IPS DF 6.9 (cell line): ENCODE data around the gene GABRD.

Experiments used
- DNase-seq: peaks from one replicate; pipeline ENCODE4 v3.0.0-alpha.2; 2013; ENCODE audit warnings: low read depth, low spot score
- H3K27ac ChIP-seq: one replicate; pipeline ENCODE4 v1.5.1; 2013; ENCODE audit warnings: low read length, control low read depth
- H3K27me3 ChIP-seq: 2 replicates; pipeline ENCODE4 v1.6.1; 2013; ENCODE audit warnings: mild to moderate bottlenecking, low read length; ENCODE audit not compliant: control insufficient read depth, insufficient read depth
- H3K36me3 ChIP-seq: 2 replicates; pipeline ENCODE4 v1.6.1; 2013; ENCODE audit warnings: low read length; ENCODE audit not compliant: control insufficient read depth, insufficient read depth
- H3K4me1 ChIP-seq: 2 replicates; pipeline ENCODE4 v1.6.1; 2013; ENCODE audit warnings: low read length; ENCODE audit not compliant: control insufficient read depth, insufficient read depth
- H3K4me3 ChIP-seq: 2 replicates; pipeline ENCODE4 v1.5.1; 2013; ENCODE audit warnings: mild to moderate bottlenecking, low read length
- H3K9me3 ChIP-seq: 2 replicates; pipeline ENCODE4 v1.6.1; 2013; ENCODE audit warnings: low read length, inconsistent platforms; ENCODE audit not compliant: control insufficient read depth, insufficient read depth
- WGBS: extraction: QIAGEN DNeasy Blood & Tissue Kit; methylation state at CpG from one replicate; pipeline ENCODE4 v1.1.7; 2013; ENCODE audit warnings: mixed read lengths, missing lambda C conversion rate; ENCODE audit not compliant: insufficient read length, insufficient coverage; 5-methylcytosine and 5-hydroxymethylcytosine counted together

GABRD gene

DNA sequence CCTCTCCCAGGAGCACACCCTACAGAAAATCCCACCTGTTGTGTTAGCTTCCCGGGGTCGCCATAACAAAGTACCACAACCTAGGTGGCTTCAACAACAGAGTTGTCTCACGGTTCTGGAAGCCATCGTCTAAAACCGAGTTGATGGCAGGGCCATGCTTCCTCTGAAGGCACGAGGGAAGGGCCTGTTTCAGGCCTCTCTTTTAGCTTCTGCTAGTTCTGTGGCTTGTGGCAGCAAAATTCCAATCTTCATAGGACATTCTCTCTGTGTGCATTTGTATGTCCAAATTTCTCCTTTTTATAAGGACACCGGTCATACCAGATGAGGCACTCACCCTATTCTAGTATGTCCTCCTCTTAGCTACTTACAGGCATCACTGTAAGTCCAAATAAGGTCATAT is 18.7 kb upstream of the GABRD start:
- no peaks in the 10 kb centered on the region for H3K36me3 ChIP-seq
- no peak overlapping the region for H3K4me3 ChIP-seq
- no peaks in the 10 kb centered on the region for H3K9me3 ChIP-seq
- no peak for DNase-seq
- H3K4me1 ChIP-seq, result no peaks in the 10 kb centered on the region
- no peak overlapping the region for H3K27ac ChIP-seq
- WGBS, result no CpG with 5 or more reads among the region's 7 CpGs
- H3K27me3 ChIP-seq, result no peaks in the 10 kb centered on the region

GRCh38 chr1:2000850-2001249 is 18.3 kb upstream of the GABRD start:
- Histone ChIP-seq H3K27me3 (no peaks in the 10 kb centered on the region), H3K4me3 (no peak overlapping the region), H3K27ac (no peak overlapping the region), H3K4me1 (no peaks in the 10 kb centered on the region), H3K9me3 (no peaks in the 10 kb centered on the region), H3K36me3 (no peaks in the 10 kb centered on the region)
- no CpG with 5 or more reads among the region's 9 CpGs for WGBS
- no peak for DNase-seq

- Histone ChIP-seq H3K9me3 (no peaks in the 10 kb centered on the region), H3K4me1 (no peaks in the 10 kb centered on the region), H3K4me3 (no peak overlapping the region), H3K36me3 (no peaks in the 10 kb centered on the region), H3K27ac (no peak overlapping the region), H3K27me3 (no peaks in the 10 kb centered on the region)
- DNase-seq, result no peak
- no CpG with 5 or more reads among the region's 13 CpGs for WGBS
These were observed 17.3 kb upstream of the GABRD start for GRCh38 chr1:2001773-2002411.

GRCh38 chr1:2003541-2004131 is 15.5 kb upstream of the GABRD start, which contains the start of gene CFAP74:
TSS of gene CFAP74 (minus strand) at chr1:2003786. CDS start at chr1:1990956, 12,830 bp downstream.
- Histone ChIP-seq H3K9me3 (no peaks in the 10 kb centered on the region), H3K4me3 (peak within 1 kb of the TSS; percentile 45), H3K27ac (no peak within 1 kb of the TSS), H3K27me3 (no peaks in the 10 kb centered on the region), H3K36me3 (no peaks in the 10 kb centered on the region), H3K4me1 (no peaks in the 10 kb centered on the region)
- DNase-seq, result peak; percentile 55
- WGBS, result no CpG with 5 or more reads among the region's 49 CpGs

DNA sequence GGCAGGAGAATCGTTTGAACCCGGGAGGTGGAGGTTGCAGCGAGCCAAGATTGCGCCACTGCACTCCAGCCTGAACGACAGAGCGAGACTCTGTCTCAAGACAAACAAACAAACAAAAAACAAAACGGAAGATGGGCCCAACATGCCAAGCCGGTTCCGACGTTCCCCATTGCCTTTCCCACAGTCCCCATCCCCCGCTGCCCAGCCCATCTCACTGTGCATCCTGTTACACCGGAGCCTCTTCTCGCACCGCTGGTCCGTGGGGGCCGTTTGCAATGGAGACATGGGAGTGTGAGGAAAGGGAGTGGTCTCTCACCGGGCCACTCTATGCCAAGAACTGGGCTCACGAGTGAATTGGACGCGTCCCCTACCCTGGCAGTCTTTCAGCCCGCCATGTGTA is 14.3 kb upstream of the GABRD start:
- Histone ChIP-seq H3K4me3 (no peak overlapping the region), H3K36me3 (no peaks in the 10 kb centered on the region; the same call in 1 of the 2 replicates), H3K4me1 (no peaks in the 10 kb centered on the region), H3K27ac (no peak overlapping the region), H3K27me3 (no peaks in the 10 kb centered on the region), H3K9me3 (no peaks in the 10 kb centered on the region)
- DNase-seq, result no peak
- WGBS, result no CpG with 5 or more reads among the region's 21 CpGs

DNA sequence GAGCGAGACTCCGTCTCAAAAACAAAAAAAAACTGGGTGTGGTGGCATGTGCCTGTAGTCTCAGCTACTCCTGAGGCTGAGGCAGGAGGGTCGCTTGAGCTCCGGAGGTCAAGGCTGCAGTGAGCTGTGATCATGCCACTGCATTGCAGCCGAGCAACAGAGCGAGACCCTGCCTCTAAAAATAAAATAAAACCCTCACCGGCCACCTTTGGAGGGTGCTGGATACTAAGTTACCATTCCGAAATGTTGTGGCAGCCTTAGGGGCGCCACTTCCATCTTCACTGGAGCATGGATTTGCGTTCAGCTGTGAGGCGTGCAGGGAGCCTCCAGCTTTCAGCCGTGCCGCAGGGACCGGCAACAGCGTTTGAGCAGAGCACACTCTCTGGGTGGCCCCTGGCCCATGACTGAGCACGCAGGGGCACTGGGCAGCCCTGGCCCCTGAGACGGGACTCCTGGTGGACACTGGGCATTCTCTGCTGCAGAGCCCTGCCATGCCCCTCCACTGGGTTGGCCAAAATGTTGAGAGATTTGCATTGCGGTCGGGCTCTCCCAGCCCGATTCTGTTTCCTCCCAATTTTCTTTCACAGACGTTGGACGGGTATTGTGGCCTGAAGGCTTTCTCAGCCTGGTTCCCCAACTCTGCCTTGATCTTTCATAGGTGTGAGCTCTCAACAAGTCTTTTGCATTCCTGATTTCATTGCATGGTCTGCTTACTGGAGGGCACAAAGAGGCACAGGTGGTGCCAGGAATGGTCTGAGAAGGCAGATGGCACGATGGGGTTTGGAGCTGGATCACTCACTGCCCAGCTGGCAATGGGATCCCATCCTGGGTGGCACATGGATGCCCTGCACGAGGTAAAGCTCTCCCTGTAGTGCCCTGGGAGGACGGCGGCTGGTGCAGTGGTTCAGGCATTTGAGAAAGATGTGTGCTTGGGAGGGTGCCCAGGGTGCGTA is 9.8 kb upstream of the GABRD start:
- H3K36me3 ChIP-seq, result no peaks in the 10 kb centered on the region; the same call in 1 of the 2 replicates
- no peak overlapping the region for H3K27ac ChIP-seq
- H3K4me1 ChIP-seq, result 0 out of 2 replicates have a peak, but pooled peaks cover 1% of the 10 kb centered on the region
- WGBS, result no CpG with 5 or more reads among the region's 27 CpGs
- H3K4me3 ChIP-seq, result no peak overlapping the region
- no peak for DNase-seq
- no peaks in the 10 kb centered on the region for H3K9me3 ChIP-seq
- H3K27me3 ChIP-seq, result no peaks in the 10 kb centered on the region

DNA sequence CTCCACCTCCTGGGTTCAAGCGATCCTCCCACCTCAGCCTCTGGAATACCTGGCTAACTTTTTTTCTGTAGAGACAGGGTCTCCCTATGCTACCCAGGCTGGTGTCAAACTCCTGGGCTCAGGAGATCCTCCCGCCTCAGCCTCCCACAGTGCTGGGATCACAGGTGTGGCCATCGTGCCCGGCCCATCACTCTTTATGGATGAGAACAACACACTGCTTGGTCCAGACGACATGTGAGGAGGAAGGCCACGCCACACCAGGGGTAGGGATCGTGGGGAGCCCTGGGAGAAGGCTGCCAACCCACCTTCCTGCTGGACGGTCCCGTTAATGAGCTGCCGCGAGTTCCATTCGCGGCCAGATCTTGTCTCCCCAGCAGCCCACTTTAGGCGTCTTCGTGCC is 5.0 kb upstream of the GABRD start:
- Histone ChIP-seq H3K36me3 (no peaks in the 10 kb centered on the region; the same call in 1 of the 2 replicates), H3K4me3 (no peak overlapping the region), H3K27me3 (no peaks in the 10 kb centered on the region), H3K27ac (no peak overlapping the region), H3K4me1 (0 out of 2 replicates have a peak, but pooled peaks cover 1% of the 10 kb centered on the region), H3K9me3 (no peaks in the 10 kb centered on the region)
- no peak for DNase-seq
- no CpG with 5 or more reads among the region's 15 CpGs for WGBS

DNA sequence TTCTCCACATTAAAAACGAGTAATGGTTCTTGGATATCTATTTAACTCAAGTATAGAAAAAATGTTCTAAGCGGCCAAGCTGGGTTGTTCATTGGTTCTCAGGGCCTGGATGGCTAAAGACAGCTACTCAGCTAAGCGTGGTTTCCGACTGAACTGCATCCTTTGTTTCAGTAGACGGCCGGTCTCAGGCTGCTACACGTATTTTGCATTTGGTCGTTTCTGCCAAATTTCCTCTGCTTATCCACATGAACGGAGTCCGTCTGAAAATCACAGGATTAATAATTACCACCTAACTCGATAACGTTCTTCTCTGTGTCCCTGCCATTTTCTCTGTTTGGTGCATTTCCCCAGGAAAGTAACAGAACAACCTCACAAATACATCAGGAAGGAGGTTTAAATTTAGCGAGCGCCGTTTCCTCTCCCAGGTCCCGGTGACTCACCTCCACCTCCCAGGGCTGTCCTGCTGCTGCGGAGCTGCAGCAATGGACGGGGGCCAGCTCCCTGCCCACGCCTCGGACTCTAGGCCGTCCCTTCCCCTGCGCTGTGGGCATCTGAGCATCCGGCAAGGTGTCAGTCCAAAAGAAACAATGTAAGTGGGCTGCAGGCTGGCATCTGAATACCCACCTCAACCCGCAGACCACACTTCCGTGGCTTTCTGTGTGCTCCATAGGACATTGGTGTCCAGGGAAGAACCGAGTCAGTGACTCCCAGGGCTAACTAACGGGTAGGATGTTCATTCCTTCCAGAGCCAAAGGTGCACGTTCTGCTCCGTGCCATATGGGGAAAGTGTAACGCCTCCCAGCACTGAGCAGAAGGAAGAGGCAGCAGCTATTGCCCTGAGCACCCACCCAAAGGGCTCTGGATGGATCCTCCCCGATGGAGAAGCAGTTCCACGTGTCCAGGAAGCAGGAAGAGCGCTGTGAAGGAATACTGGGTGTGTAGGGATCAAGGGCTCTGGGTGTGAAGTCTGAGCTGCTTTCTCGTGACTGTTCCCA is 4.1 kb upstream of the GABRD start:
- DNase-seq, result no peak
- no CpG with 5 or more reads among the region's 34 CpGs for WGBS

DNA sequence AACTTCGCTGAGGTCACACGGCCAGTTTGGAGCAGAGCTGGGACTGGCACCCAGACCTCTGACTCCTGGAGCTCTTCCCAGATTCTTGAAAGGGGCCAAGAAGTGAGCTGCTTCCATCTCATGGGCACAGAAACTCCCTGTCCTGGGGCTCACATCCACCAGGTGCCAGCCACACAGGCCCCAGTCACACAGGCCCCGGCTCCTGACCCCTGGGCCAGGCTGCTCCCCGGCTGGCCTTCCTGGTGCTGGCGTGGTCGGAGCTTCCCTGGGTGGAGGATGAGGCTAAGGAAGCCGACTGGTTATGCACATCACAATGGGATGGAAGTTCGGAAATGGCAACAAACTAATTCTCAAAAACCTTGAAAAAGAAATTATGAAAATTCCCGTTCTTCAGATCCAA is 3.0 kb upstream of the GABRD start:
- no peaks in the 10 kb centered on the region for H3K36me3 ChIP-seq
- H3K9me3 ChIP-seq, result no peaks in the 10 kb centered on the region
- DNase-seq, result no peak
- no CpG with 5 or more reads among the region's 9 CpGs for WGBS
- no peak overlapping the region for H3K4me3 ChIP-seq
- 0 out of 2 replicates have a peak, but pooled peaks cover 1% of the 10 kb centered on the region for H3K4me1 ChIP-seq
- H3K27ac ChIP-seq, result no peak overlapping the region
- H3K27me3 ChIP-seq, result peaks cover 8% of the 10 kb centered on the region

More for the DNA sequence above, 4.1 kb upstream of the GABRD start:
- Histone ChIP-seq H3K36me3 (no peaks in the 10 kb centered on the region), H3K4me1 (0 out of 2 replicates have a peak, but pooled peaks cover 1% of the 10 kb centered on the region), H3K9me3 (no peaks in the 10 kb centered on the region), H3K4me3 (no peak overlapping the region), H3K27ac (no peak overlapping the region), H3K27me3 (peaks cover 3% of the 10 kb centered on the region; the same call in 1 of the 2 replicates)
